ENCODE data around the gene KIR3DL1.
"Not testable (repeated sequence)": the region's sequence is repeated elsewhere in the genome, so short reads cannot be mapped to it uniquely, and the experiment has no call there.

DNA sequence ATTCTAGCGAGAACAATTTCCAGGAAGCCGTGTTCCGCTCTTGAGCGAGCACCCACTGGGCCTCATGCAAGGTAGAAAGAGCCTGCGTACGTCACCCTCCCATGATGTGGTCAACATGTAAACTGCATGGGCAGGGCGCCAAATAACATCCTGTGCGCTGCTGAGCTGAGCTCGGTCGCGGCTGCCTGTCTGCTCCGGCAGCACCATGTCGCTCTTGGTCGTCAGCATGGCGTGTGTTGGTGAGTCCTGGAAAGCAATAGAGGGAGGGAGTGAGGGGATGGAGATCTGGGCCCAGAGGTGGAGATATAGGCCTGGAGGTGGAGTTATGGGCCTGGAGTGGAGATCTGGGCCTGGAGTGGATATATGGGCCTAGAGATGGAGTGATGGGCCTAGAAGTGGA lies 46.6 kb upstream of the KIR3DL1 start, which contains the start of gene KIR2DL1:
- TF ChIP-seq, protein P1, sequence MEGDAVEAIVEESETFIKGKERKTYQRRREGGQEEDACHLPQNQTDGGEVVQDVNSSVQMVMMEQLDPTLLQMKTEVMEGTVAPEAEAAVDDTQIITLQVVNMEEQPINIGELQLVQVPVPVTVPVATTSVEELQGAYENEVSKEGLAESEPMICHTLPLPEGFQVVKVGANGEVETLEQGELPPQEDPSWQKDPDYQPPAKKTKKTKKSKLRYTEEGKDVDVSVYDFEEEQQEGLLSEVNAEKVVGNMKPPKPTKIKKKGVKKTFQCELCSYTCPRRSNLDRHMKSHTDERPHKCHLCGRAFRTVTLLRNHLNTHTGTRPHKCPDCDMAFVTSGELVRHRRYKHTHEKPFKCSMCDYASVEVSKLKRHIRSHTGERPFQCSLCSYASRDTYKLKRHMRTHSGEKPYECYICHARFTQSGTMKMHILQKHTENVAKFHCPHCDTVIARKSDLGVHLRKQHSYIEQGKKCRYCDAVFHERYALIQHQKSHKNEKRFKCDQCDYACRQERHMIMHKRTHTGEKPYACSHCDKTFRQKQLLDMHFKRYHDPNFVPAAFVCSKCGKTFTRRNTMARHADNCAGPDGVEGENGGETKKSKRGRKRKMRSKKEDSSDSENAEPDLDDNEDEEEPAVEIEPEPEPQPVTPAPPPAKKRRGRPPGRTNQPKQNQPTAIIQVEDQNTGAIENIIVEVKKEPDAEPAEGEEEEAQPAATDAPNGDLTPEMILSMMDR (IDR thresholded peaks at IDR 0.05; ENCODE audit: low read length), result not testable (repeated sequence)
- not testable (repeated sequence) for TF ChIP-seq EZH2 (IDR thresholded peaks at IDR 0.05; ENCODE audit: borderline replicate concordance, low read length)

Measured in OCI-LY1 (cell line).